ENCODE measurements around the gene RASA3.
A peak's percentile ranks its signal among the peaks of the same experiment; 100 is the strongest.
"Not testable (repeated sequence)": the region's sequence is repeated elsewhere in the genome, so short reads cannot be mapped to it uniquely, and the experiment has no call there.

RASA3 gene

GRCh38 chr13:113997845-113998751 lies 134.3 kb downstream of the RASA3 start:
- DNase-seq = peak; percentile 72

- no peak for DNase-seq
These were observed 135.3 kb downstream of the RASA3 start for GRCh38 chr13:113996912-113997745.

GRCh38 chr13:113996081-113996911 lies 136.1 kb downstream of the RASA3 start:
- DNase-seq = no peak

GRCh38 chr13:113995051-113995601 lies 137.3 kb downstream of the RASA3 start:
- DNase-seq = no peak

- DNase-seq = no peak
These were observed 140.0 kb downstream of the RASA3 start for GRCh38 chr13:113992276-113993005.

GRCh38 chr13:113991676-113992179 lies 140.7 kb downstream of the RASA3 start:
- DNase-seq = no peak

- DNase-seq = no peak
These were observed 141.2 kb downstream of the RASA3 start for GRCh38 chr13:113991191-113991669.

- DNase-seq = no peak
These were observed 142.0 kb downstream of the RASA3 start for GRCh38 chr13:113990321-113990837.

- no peak for DNase-seq
These were observed 142.7 kb downstream of the RASA3 start for GRCh38 chr13:113989585-113990300.

- DNase-seq = not testable (repeated sequence)
These were observed 143.6 kb downstream of the RASA3 start for GRCh38 chr13:113988859-113989258.

- DNase-seq = no peak
These were observed 150.1 kb downstream of the RASA3 start for GRCh38 chr13:113982296-113982661.

GRCh38 chr13:113981611-113982295 lies 150.7 kb downstream of the RASA3 start:
- no peak for DNase-seq

- DNase-seq = peak; percentile 73
These were observed 151.2 kb downstream of the RASA3 start for GRCh38 chr13:113981194-113981605.

GRCh38 chr13:113980489-113981064 lies 151.8 kb downstream of the RASA3 start:
- DNase-seq = no peak

- DNase-seq = no peak
These were observed 152.5 kb downstream of the RASA3 start for GRCh38 chr13:113979791-113980471.

- no peak for DNase-seq
These were observed 153.5 kb downstream of the RASA3 start for GRCh38 chr13:113978741-113979481.

- no peak for DNase-seq
These were observed 154.4 kb downstream of the RASA3 start for GRCh38 chr13:113977976-113978375.

Measured in NCI-H1694 (cell line).